ENCODE data around the gene ITGB1BP1. TPM values are rescaled to one million over a fixed set of nuclear protein-coding genes. Genes with fewer than 3 reads are reported as not detected.

ITGB1BP1 gene
- total and polyA plus RNA-seq, 9 of the 15 experiments (the other 6 are each of a cell fraction or from before 2014, with no cell fraction given): 37.8 to 95.3 (median 50.4) TPM

DNA sequence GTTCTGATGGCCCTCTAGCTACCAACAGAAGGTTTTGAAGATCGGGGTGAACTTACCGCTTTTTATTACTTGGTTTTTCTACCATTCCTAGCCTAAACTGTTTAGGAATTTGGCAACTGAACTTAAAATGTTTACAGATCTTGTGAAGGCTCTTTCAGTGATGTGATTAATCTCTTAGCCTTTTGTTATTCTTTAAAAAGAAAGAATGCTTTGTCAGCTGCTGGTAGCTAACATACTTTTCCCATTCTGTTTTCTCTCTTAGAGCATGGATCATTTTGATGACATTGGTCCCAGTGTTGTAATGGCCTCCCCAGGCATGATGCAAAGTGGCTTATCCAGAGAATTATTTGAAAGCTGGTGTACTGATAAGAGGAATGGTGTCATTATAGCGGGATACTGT, 18.2 kb upstream of the ITGB1BP1 start:
- intact Hi-C loops (cut with micrococcal nuclease): no loop called here
- no TSS peak for BruUV-seq (replicated peaks)
- Histone ChIP-seq H3K9me3 (replicated peaks; ENCODE audit: control insufficient read depth, insufficient read depth, low read depth, low read length) (no peaks in the 10 kb centered on the region), H3K27me3 (ENCODE audit: control insufficient read depth in 2 of 2, insufficient read depth in 2 of 2, low read length in 2 of 2) (no peaks in the 10 kb centered on the region), H3K27ac (ENCODE audit: extremely low read depth, low read depth, low read length) (no peak overlapping the region), H3K36me3 (ENCODE audit: control insufficient read depth, insufficient read depth, low read length) (peaks cover 84% of the 10 kb centered on the region), H3K4me2 (ENCODE audit: insufficient read depth, low read length) (no peak overlapping the region), H2AFZ (ENCODE audit: low read depth, low read length) (no peak overlapping the region), H3K4me1 (replicated peaks in 1 of 2; ENCODE audit: control insufficient read depth in 2 of 2, insufficient read depth in 2 of 2, low read length in 2 of 2) (no peaks in the 10 kb centered on the region), H4K20me1 (replicated peaks; ENCODE audit: control insufficient read depth, insufficient read depth, low read length) (no peaks in the 10 kb centered on the region), H3K9me1 (ENCODE audit: control insufficient read depth, insufficient read depth, low read length) (no peaks in the 10 kb centered on the region), H3K4me3 (no peak overlapping the region), H3K9ac (ENCODE audit: insufficient read depth in 1 of 2, low read depth in 2 of 2, low read length in 2 of 2) (no peak overlapping the region), H3K79me2 (ENCODE audit: control insufficient read depth, insufficient read depth, low read length) (no peaks in the 10 kb centered on the region)
- ChIA-PET CTCF (ENCODE audit: low intra/inter-chr PET ratio) (no interaction called here), POLR2A (interaction anchor here (1.0 to 1.3 kb wide), 2 partner anchors 11 to 274 kb away, joined by 3 to 4 read pairs; no protein-coding TSS in a partner anchor)
- ATAC-seq (no peak), FAIRE-seq (no peak), DNase-seq (ENCODE audit: extremely low read depth in 1 of 4, low spot score in 3 of 4) (no peak)
- in situ Hi-C loops (cut with MboI): no loop called here
- TF ChIP-seq PTTG1 (tag; IDR thresholded peaks at IDR 0.05; ENCODE audit: low read depth) (no peak), SMAD2 (IDR thresholded peaks at IDR 0.05; ENCODE audit: low read depth, low read length) (no peak), NRF1 (conservative IDR thresholded peaks at IDR 0.05 in 1 of 2, IDR thresholded peaks at IDR 0.05 in 1 of 2) (no peak), SMARCE1 (IDR thresholded peaks at IDR 0.05) (no peak), HNRNPLL (IDR thresholded peaks at IDR 0.05; ENCODE audit: low read depth, low read length, poor library complexity, severe bottlenecking) (no peak), CEBPB (tag; IDR thresholded peaks at IDR 0.05) (no peak)
- TF ChIP-seq, protein P1, sequence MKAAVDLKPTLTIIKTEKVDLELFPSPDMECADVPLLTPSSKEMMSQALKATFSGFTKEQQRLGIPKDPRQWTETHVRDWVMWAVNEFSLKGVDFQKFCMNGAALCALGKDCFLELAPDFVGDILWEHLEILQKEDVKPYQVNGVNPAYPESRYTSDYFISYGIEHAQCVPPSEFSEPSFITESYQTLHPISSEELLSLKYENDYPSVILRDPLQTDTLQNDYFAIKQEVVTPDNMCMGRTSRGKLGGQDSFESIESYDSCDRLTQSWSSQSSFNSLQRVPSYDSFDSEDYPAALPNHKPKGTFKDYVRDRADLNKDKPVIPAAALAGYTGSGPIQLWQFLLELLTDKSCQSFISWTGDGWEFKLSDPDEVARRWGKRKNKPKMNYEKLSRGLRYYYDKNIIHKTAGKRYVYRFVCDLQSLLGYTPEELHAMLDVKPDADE (conservative IDR thresholded peaks at IDR 0.05; ENCODE audit: control insufficient read depth, low read depth, low read length): no peak
- TF ChIP-seq, protein P2, sequence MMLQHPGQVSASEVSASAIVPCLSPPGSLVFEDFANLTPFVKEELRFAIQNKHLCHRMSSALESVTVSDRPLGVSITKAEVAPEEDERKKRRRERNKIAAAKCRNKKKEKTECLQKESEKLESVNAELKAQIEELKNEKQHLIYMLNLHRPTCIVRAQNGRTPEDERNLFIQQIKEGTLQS (IDR thresholded peaks at IDR 0.05): no peak
- TF ChIP-seq, protein P2 (CRISPR knock-in tag; conservative IDR thresholded peaks at IDR 0.05): no peak
- WGBS (ENCODE audit: insufficient coverage, low coverage, missing lambda C conversion rate): 76% methylated on average over 3 of the region's 3 CpGs
